Lung (tissue), 12 donors: ENCODE data around the gene LRRC61. TPM values are rescaled to one million over a fixed set of nuclear protein-coding genes. Genes with fewer than 3 reads are reported as not detected.
A peak's percentile ranks its signal among the peaks of the same experiment; 100 is the strongest.

ENCODE experiments used
- ATAC-seq: fragments of 200-7000 bp; cut with Tn5 transposase; one replicate; pipeline ENCODE4 v1.9.1; 2020; ENCODE audit warnings: moderate number of reproducible peaks; ENCODE audit not compliant: insufficient read depth, low FRiP score
- DNase-seq, 3 donors: peaks; one replicate each; pipeline ENCODE4 v3.0.0-alpha.2; 2013 to 2017
- H3K27ac ChIP-seq, 2 donors: one replicate each; pipeline ENCODE4 v1.5.1; 2013; ENCODE audit warnings: mild to moderate bottlenecking in 2 of 2, moderate library complexity in 2 of 2, control low read depth in 1 of 2, inconsistent platforms in 1 of 2, low read depth in 1 of 2, low read length in 1 of 2
- H3K27me3 ChIP-seq, 3 donors: one replicate each; pipeline ENCODE4 v1.5.1; 2013; ENCODE audit warnings: low read length in 2 of 3; ENCODE audit not compliant: control insufficient read depth in 3 of 3, insufficient read depth in 3 of 3
- H3K36me3 ChIP-seq, 4 donors: one replicate each; pipeline ENCODE4 v1.5.1; 2013; ENCODE audit warnings: low read length in 4 of 4, mild to moderate bottlenecking in 1 of 4, moderate library complexity in 1 of 4; ENCODE audit not compliant: control insufficient read depth in 4 of 4, insufficient read depth in 4 of 4
- H3K4me1 ChIP-seq, 5 donors: one replicate each; pipeline ENCODE4 v1.5.1; 2013; ENCODE audit warnings: low read length in 5 of 5, mild to moderate bottlenecking in 2 of 5, moderate library complexity in 1 of 5; ENCODE audit not compliant: control insufficient read depth in 5 of 5, insufficient read depth in 5 of 5
- H3K4me3 ChIP-seq: one replicate; pipeline ENCODE4 v1.5.1; 2013; ENCODE audit warnings: mild to moderate bottlenecking, control low read depth, moderate library complexity
- H3K9ac ChIP-seq, 2 donors: one replicate each; pipeline ENCODE4 v1.5.1; 2013; ENCODE audit warnings: low read length in 2 of 2, control low read depth in 1 of 2; ENCODE audit not compliant: insufficient read depth in 1 of 2
- H3K9me3 ChIP-seq, 4 donors: one replicate each; pipeline ENCODE4 v1.5.1; 2013; ENCODE audit warnings: low read length in 3 of 4, mild to moderate bottlenecking in 1 of 4, moderate library complexity in 1 of 4; ENCODE audit not compliant: control insufficient read depth in 4 of 4, insufficient read depth in 3 of 4
- WGBS, 2 donors: extraction: QIAGEN DNeasy Blood & Tissue Kit; methylation state at CpG; one replicate each; pipeline ENCODE4 v1.1.7; 2013; 5-methylcytosine and 5-hydroxymethylcytosine counted together
- polyA plus RNA-seq, 2 donors: library from polyadenylated mRNA; stranded (reverse); fragments of 200-250 nt; gene quantifications; one replicate each; pipeline ENCODE4 v1.2.1, GENCODE V29; 2013
- total RNA-seq, 2 donors: library from RNA; depleted of rRNA in 1 of 2; stranded (reverse); fragments of >200 nt in 1 of 2; gene quantifications; one replicate each; pipeline ENCODE4 v1.2.1, GENCODE V29; 2014 to 2021
- TF ChIP-seq, protein P1 (sequence below): IDR thresholded peaks from 2 replicates; pipeline ENCODE4 v1.5.1; 2012; ENCODE audit warnings: mild to moderate bottlenecking; ENCODE audit errors: control extremely low read depth, extremely low read depth
- donor health status: control.
- donor health status: control.
- donor health status: Bipolar disorder and iron deficiency.
- donor health status: healthy.
- donor health status: DM: yes; HTN: yes; CAD: no.

LRRC61 gene
- total and polyA plus RNA-seq, 4 donors = 7.1 to 18.8 (median 13.0) TPM

DNA sequence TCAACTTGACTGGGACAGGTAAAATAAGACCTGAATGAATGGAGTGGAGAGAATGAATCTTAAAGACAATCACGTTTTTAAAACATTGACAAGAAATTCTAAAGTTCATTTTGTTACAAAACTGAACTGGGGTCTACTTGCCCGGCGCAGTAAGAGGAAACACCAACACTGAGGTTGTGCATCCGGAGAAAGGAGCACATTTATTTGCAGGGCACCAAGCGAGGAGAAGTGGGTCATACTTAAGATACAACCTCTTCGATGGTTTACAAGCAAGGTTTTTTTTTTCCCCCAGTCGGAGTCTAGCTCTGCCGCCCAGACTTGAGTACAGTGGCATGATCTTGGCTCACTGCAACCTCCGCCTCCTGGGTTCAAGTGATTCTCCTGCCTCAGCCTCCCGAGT is 42.0 kb downstream of the LRRC61 start:
- Histone ChIP-seq H3K27me3 (no peaks in the 10 kb centered on the region), H3K9me3 (no peaks in the 10 kb centered on the region), H3K4me1 (peaks cover 0 to 16% (median 1%) of the 10 kb centered on the region in 5 donors), H3K4me3 (no peak overlapping the region), H3K36me3 (peaks cover 0 to 4% (median 0%) of the 10 kb centered on the region in 4 donors), H3K27ac (no peak overlapping the region), H3K9ac (no peak overlapping the region)
- ATAC-seq (no peak), DNase-seq (no peak)
- TF ChIP-seq, protein P1, sequence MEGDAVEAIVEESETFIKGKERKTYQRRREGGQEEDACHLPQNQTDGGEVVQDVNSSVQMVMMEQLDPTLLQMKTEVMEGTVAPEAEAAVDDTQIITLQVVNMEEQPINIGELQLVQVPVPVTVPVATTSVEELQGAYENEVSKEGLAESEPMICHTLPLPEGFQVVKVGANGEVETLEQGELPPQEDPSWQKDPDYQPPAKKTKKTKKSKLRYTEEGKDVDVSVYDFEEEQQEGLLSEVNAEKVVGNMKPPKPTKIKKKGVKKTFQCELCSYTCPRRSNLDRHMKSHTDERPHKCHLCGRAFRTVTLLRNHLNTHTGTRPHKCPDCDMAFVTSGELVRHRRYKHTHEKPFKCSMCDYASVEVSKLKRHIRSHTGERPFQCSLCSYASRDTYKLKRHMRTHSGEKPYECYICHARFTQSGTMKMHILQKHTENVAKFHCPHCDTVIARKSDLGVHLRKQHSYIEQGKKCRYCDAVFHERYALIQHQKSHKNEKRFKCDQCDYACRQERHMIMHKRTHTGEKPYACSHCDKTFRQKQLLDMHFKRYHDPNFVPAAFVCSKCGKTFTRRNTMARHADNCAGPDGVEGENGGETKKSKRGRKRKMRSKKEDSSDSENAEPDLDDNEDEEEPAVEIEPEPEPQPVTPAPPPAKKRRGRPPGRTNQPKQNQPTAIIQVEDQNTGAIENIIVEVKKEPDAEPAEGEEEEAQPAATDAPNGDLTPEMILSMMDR = no peak
- 62 to 79% methylated on average over 10 of the region's 10 CpGs for WGBS, 2 donors

DNA sequence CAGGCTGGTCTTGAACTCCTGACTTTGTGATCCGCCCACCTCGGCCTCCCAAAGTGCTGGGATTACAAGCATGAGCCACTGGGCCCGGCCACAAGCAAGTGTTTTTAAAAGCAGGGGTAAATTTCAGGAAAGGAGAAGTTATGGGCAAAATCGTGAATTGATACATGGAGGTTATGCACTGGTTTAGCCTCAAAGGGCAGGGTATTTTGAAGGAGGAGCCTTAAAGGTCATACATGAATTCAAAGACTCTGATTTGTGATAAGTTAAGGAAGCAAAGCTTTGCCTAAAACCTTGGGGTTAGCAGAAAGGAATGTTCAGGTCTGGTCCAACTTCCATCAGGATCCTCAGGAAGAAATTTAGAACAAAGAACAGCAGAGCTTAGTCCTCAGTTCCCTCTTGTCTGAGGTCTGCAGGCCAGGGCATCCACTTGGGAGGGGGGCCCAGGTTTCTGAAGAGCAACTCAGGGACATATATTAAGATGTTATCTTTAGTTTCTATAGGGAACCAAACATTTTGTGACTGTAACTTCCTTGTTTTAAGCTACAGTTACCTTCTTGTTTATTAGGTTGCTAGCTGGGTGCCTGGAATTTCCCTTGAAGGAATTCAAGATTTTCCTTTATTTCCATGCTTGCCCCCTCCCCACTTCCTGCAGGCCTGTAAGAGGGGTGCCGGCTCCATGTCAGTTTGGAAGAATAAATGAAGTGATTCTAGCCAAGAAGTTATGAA is 42.7 kb downstream of the LRRC61 start:
- DNase-seq = no peak
- H3K4me3 ChIP-seq = no peak overlapping the region
- no peak overlapping the region for H3K27ac ChIP-seq
- no peaks in the 10 kb centered on the region for H3K9me3 ChIP-seq
- TF ChIP-seq, protein P1 = no peak
- peaks cover 0 to 8% (median 0%) of the 10 kb centered on the region in 4 donors for H3K36me3 ChIP-seq
- no peak overlapping the region for H3K9ac ChIP-seq
- H3K4me1 ChIP-seq = peaks cover 0 to 23% (median 4%) of the 10 kb centered on the region in 5 donors
- WGBS, 2 donors = 59 to 76% methylated on average over 5 of the region's 5 CpGs
- no peaks in the 10 kb centered on the region for H3K27me3 ChIP-seq
- ATAC-seq = no peak

DNA sequence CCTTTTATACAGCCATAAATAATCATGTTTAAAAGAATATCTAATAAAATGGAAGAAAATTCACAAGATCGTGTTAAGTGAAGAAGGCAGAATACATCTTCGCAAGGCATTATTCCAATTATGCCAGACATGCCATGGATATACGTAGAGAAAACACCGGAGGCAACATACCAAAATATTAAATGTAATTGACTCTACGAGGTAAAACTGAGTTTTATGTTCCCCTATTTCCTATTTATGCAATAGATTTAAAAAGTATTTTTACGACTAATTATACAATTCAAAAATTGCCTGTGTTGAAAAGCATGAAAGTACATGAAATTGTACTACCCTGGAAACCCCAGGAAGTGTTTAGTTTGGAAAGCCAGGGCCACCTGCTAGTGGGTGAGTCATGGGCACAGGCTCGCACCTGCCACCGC is 44.5 kb downstream of the LRRC61 start:
- Histone ChIP-seq H3K9ac (peak overlapping the region; percentile 50 to 77), H3K27me3 (no peaks in the 10 kb centered on the region), H3K9me3 (no peaks in the 10 kb centered on the region), H3K4me3 (no peak overlapping the region), H3K4me1 (peaks cover 0 to 26% (median 5%) of the 10 kb centered on the region in 5 donors), H3K36me3 (peaks cover 0 to 26% (median 4%) of the 10 kb centered on the region in 4 donors), H3K27ac (peak overlapping the region; percentile 97 to 99)
- WGBS, 2 donors = 36 to 44% methylated on average over 8 of the region's 8 CpGs
- TF ChIP-seq, protein P1 = no peak
- DNase-seq (peak in 1 of 3 donors; percentile 64), ATAC-seq (no peak)
